Measurements from ENCODE around the gene HSPB2.
A peak's percentile ranks its signal among the peaks of the same experiment; 100 is the strongest.
"Not testable (repeated sequence)": the region's sequence is repeated elsewhere in the genome, so short reads cannot be mapped to it uniquely, and the experiment has no call there.

Gene HSPB2

GRCh38 chr11:111916768-111917167, 4.2 kb downstream of the HSPB2 start:
- DNase-seq = no peak

DNA sequence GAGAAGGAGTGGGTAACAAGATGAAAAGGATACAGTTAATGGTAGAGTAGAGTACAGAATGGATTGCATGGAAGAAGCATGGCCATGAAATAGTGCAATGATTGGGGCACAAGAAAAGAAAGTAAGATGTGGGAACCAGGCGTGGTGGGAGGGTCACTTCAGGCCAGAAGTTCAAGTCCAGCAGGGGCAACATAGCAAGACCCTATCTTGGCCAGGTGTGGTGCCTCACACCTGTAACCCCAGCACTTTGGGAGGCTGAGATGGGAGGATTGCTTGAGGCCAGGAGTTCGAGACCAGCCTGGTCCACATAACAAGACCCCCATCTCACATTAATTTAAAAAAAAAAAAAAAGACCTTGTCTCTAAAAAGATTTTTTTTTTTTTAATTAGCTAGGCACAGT, 4.8 kb downstream of the HSPB2 start:
- DNase-seq = no peak

- DNase-seq = no peak
These were observed 5.3 kb downstream of the HSPB2 start for GRCh38 chr11:111917788-111918187.

- peak; percentile 84 for DNase-seq
These were observed 6.1 kb downstream of the HSPB2 start, which contains the start of gene C11orf52 for GRCh38 chr11:111918390-111919256. Gene C11orf52, plus strand, starts transcription at chr11:111918913. Its CDS starts 60 bp downstream, at chr11:111918973.

GRCh38 chr11:111920908-111921307, 8.4 kb downstream of the HSPB2 start:
- DNase-seq = no peak

DNA sequence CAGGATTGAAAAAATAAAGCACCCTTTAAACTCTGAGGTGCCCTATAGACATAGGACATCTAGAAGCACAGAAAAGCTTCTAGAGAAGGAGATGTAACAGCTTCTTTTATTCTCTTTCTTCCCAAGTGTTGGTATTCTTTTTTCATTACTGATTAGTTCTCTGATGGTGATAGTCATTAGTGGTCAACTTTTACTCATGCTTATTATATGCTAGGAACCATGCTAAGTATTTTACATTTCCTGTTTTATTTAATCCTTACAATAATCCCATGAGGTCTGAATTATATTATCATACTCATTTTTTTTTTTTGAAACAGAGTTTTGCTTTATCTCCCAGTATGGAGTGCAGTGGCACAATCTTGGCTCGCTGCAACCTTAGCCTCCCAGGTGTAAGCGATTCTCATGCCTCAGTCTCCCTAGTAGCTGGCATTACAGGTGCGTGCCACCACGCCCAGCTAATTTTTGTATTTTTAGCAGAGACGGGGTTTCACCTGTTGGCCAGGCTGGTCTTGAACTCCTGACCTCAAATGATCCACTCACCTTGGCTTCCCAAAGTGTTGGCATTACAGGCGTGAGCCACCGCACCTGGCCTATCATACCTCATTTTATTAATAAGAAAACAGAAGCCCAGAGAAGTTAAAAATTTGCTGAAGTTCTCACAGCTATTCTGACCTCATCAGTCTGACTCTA, 9.2 kb downstream of the HSPB2 start:
- no peak for DNase-seq

DNA sequence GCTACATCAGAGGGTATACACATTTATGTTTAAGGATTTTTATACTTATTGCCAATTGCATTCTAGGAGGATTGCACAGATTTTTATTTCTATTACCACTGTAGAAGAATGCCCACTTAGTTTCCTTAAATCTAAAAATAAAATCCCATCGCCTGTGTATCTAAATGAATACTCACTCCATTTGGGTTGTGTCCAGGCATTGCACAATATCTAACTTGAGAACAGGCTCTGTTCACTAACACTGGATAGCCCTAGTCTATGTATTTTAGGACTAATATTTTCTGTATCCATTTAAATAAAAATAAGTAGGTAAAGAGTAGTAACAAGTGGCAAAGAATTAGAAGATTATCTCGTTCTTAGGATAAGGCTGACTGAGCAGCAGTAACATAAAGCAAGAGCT, 10.3 kb downstream of the HSPB2 start:
- DNase-seq = no peak

DNA sequence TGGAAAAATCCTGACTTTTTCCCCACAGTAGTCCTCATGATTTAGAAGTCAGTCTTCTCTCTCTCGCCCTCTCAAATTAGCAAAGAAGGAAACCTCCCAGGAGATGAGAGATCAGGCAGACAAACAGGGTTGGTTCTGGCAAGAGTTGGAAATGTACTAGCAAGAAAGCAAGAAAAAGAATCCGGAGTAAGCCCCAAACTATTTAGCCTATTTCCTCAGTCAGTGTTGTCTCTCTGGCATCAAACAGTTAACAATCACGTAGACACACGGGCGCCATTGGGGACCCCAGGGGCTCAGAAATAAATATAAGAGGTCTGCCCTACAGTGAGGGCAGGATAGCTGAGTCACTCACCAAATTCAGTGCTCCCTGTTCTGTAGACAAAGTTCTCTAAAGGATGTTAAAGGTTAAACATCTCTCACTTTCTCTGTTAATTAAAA, 10.8 kb downstream of the HSPB2 start:
- DNase-seq = no peak

DNA sequence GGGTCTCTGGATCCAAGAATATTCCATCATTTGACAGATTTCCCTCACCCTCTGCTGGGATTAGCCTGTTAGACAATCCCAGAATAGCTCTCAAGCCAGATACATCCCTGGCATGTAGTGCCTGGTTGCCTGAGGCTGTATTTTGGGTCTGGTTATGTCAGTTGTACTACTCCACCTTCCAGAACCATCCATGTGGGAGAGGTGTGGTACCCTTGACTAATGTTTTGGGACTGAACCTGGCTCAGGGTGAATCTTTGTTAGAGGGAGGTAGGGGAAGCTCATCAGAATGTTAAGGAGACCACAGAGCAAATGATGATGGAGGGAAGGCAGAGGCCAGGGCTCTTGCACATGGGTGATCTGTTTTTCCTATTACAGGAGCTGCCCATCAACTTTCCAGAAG, 11.4 kb downstream of the HSPB2 start:
- DNase-seq = no peak

GRCh38 chr11:111925953-111926352, 13.4 kb downstream of the HSPB2 start:
- DNase-seq = no peak

GRCh38 chr11:111926505-111927391, 14.2 kb downstream of the HSPB2 start:
- peak; percentile 98 for DNase-seq

DNA sequence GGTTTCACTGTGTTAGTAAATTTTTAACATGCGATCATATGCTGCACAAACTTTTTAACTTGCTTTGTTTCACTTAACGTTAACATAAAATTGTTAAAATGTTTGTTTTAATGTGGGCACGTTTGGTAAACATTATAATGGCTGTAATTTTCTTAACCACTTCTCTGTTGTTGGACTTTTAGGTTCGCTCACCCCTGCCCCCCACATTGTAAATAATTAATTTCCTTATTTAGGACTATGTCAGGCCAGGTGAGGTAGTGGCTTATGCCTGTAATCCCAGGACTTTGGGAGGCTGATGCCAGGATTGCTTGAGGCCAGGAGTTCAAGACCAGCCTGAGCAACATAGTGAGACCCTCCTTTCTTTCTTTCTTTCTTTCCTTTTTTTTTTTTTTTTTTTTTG, 17.9 kb downstream of the HSPB2 start:
- no peak for DNase-seq

DNA sequence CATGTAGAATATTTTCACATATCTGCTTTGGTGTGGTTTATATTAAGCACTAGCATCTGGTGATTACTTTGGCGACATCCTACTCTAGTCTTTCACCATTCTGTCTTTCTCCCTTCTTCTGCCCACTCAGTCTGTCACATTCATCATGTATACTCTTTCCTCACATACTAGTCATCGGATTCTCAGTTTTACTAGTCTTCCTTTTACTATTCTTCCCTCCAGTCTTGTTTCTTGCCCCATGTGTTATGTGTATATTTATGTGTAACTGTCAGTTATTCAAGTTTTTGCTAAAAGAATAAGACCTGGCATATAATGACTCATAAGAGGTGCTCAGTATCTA, 20.0 kb downstream of the HSPB2 start:
- no peak for DNase-seq

GRCh38 chr11:111933176-111933575, 20.6 kb downstream of the HSPB2 start:
- not testable (repeated sequence) for DNase-seq

- DNase-seq = no peak
These were observed 21.3 kb downstream of the HSPB2 start for GRCh38 chr11:111933872-111934271.

GRCh38 chr11:111934306-111934705, 21.8 kb downstream of the HSPB2 start:
- DNase-seq = no peak

GRCh38 chr11:111935317-111936039, 22.9 kb downstream of the HSPB2 start:
- no peak for DNase-seq

DNA sequence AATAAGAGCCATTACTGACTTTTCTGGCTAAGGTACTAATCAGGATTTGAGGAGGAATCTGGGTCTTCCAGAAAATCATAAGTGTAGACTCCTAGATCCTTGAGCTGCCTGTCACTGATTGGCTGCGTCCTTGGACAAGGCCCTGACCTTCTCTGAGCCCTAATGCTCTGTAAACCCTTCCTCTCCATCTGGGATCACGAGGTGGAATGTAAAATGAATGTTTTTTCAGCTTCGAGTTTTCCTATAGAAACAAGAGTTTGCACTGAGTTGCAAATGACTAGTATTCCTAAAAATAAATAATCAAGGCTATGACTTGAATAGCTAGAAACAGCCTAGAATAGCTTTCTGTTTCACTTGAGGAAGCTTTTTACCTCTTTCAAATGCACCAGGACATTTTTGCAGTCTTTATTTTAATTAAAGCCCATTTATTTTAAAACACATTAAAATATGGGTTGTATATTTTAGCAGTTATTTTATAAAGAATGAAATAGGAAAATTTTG, 23.6 kb downstream of the HSPB2 start:
- DNase-seq = no peak

DNA sequence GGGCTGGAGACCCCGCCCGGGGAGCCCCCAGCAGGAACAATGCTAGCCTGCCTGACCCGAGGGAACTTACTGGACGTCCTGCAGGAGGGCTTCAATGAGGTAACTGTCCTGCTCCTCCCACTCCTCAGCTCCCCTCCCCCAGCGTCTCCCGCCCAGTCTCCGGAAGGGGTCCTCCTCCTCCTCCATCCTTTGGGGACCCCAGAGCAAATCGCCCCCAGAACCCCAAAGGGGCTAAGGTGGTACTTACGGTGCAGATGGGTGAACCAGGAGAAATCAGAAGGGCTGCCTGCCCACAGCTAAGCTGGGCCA, 24.9 kb downstream of the HSPB2 start:
- no peak for DNase-seq

DNA sequence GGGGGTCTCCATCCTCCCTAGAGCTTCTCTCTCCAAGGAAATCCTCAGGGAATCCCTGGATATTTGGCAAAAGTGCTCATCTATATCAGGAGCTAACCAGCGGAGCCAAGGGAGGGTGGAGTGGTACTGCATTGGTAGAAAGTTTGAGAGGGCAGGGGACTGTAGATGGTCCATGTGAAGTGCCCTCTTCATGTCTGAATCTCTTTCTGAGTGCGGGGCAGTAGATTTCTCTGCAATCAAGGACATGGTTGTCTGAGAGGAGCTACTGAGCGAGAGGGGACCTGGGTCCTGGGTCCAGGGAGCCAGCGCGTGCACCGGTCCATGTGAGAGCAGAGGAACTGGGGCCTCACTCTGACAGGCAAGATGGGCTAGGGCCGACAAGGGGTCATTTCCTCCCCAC, 25.3 kb downstream of the HSPB2 start:
- no peak for DNase-seq

DNA sequence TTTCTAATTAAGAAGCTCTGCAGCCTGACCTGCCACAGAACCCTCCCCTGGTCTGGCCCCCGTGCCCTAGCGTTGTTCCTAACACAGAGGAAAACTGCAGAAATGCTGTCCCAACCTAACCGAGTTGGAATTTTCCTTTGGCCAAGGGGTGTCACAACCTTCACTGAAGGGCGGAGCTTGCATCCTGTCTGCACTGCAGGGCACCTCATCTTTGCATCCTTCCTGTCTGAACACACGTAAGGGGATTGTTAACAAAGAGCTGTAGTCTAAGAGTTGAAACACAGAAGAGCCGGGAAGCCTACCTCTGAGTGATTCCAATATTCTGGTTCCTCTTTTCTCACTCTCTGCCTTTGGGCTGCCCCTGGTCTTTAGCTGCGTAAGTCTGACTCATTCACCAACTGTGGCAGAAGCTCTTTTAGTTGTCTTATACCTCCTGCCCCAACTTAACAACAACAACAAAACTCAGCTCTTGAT, 26.2 kb downstream of the HSPB2 start:
- DNase-seq = peak; percentile 5

GRCh38 chr11:111939836-111940604, 27.5 kb downstream of the HSPB2 start:
- DNase-seq = no peak
